Upper lobe of left lung (tissue), 4 donors: ENCODE data around the gene ZNF729.

Experiments used
- CTCF ChIP-seq, 6 experiments: fragments of 450-650 bp in 4 of 6; fragments of 200-600 bp in 2 of 6; sonication (generic) in 2 of 6; IDR thresholded peaks; one replicate each; pipeline ENCODE4 v1.5.1; 2016 to 2019; ENCODE audit warnings: antibody characterized with exemption in 6 of 6
- EP300 ChIP-seq, 4 donors: sonication (generic); formaldehyde crosslinking; IDR thresholded peaks; one replicate each; pipeline ENCODE4 v1.5.1; 2017; ENCODE audit warnings: antibody characterized with exemption in 4 of 4, control low read depth in 2 of 4
- POLR2A ChIP-seq, 4 donors: fragments of 450-650 bp; IDR thresholded peaks; one replicate each; pipeline ENCODE4 v1.5.1; 2016 to 2017; ENCODE audit warnings: antibody characterized with exemption in 4 of 4, mild to moderate bottlenecking in 2 of 4

GRCh38 chr19:22327321-22327720 lies 41.1 kb downstream of the ZNF729 start:
- TF ChIP-seq CTCF (IDR thresholded peaks at IDR 0.05) (no peak), POLR2A (IDR thresholded peaks at IDR 0.05) (no peak), EP300 (IDR thresholded peaks at IDR 0.05) (no peak)
